Endothelial cell of umbilical vein (primary cell): ENCODE results near the gene NID2. TPM values are rescaled to one million over a fixed set of nuclear protein-coding genes. Genes with fewer than 3 reads are reported as not detected.

ENCODE experiments used
- BruUV-seq: library from RNA; stranded (reverse); fragments of 400-500 nt; replicated peaks from 2 replicates; lab custom pipeline; 2021; lab: Mats Ljungman, UMichigan
- CTCF ChIA-PET: fragments of 300-600, 350-600 bp; sonication (Branson Sonifier 250); formaldehyde crosslinking; loops from one replicate; lab custom pipeline; 2021; ENCODE audit warnings: antibody characterized with exemption, inconsistent platforms; lab: Charles Lee
- POLR2A ChIA-PET: fragments of 300-600, 350-600 bp; sonication (Branson Sonifier 250); formaldehyde crosslinking; loops from one replicate; lab custom pipeline; 2021; ENCODE audit warnings: antibody characterized with exemption, inconsistent platforms; lab: Charles Lee
- DNase-seq: peaks from one replicate; pipeline ENCODE4 v3.0.0-alpha.2; 2011; ENCODE audit warnings: low read depth, low spot score
- FAIRE-seq: peaks from 2 replicates; lab custom pipeline; 2011; peaks lifted over from hg19 to GRCh38; lab: Jason Lieb, UNC
- H2AFZ ChIP-seq: 2 replicates; pipeline ENCODE4 v1.6.0; 2012; ENCODE audit warnings: low read depth, low read length, control low read depth, inconsistent platforms
- H3K27ac ChIP-seq: 2 replicates; pipeline ENCODE4 v1.5.1; 2011; ENCODE audit warnings: low read depth, mild to moderate bottlenecking, control low read depth, low read length, moderate library complexity; ENCODE audit not compliant: insufficient read depth
- H3K27me3 ChIP-seq, 2 experiments: 2 replicates each; pipeline versions ENCODE4 v1.6.0 to v1.6.1; 2011; ENCODE audit warnings: low read length in 2 of 2, mixed read lengths in 1 of 2; ENCODE audit not compliant: control insufficient read depth in 2 of 2, insufficient read depth in 2 of 2
- H3K36me3 ChIP-seq, 2 experiments: 2 replicates in 1 of 2; 3 replicates in 1 of 2; pipeline ENCODE4 v1.5.1; 2011; ENCODE audit warnings: low read length in 2 of 2, mild to moderate bottlenecking in 1 of 2, moderate library complexity in 1 of 2; ENCODE audit not compliant: control insufficient read depth in 2 of 2, insufficient read depth in 2 of 2; ENCODE audit errors: extremely low read depth in 1 of 2
- H3K4me1 ChIP-seq: 3 replicates; pipeline ENCODE4 v1.5.1; 2011; ENCODE audit warnings: mild to moderate bottlenecking, low read length; ENCODE audit not compliant: control insufficient read depth, insufficient read depth; ENCODE audit errors: extremely low read depth
- H3K4me2 ChIP-seq: 2 replicates; pipeline ENCODE4 v1.6.1; 2011; ENCODE audit warnings: low read length, control low read depth, mixed read lengths; ENCODE audit not compliant: insufficient read depth
- H3K4me3 ChIP-seq, 3 experiments: fragments of 200-600 bp in 1 of 3; sonication (generic), shearing (Covaris generic) in 1 of 3; replicated peaks in 1 of 3; 2 replicates each; pipeline ENCODE4 v1.5.1; 2011 to 2016; ENCODE audit warnings: control low read depth in 3 of 3, low read length in 3 of 3, mild to moderate bottlenecking in 2 of 3, inconsistent platforms in 1 of 3, low read depth in 1 of 3, moderate library complexity in 1 of 3; ENCODE audit not compliant: insufficient read depth in 1 of 3
- H3K79me2 ChIP-seq: 2 replicates; pipeline ENCODE4 v1.6.0; 2012; ENCODE audit warnings: low read length, inconsistent platforms; ENCODE audit not compliant: control insufficient read depth, insufficient read depth
- H3K9ac ChIP-seq: replicated peaks from 2 replicates; pipeline ENCODE3; 2011; ENCODE audit warnings: low read length, control low read depth; ENCODE audit not compliant: insufficient read depth; ENCODE audit errors: extremely low read depth
- H3K9me1 ChIP-seq: replicated peaks from 3 replicates; pipeline ENCODE4 v1.6.0; 2011; ENCODE audit warnings: mild to moderate bottlenecking, low read length; ENCODE audit not compliant: control insufficient read depth, insufficient read depth; ENCODE audit errors: extremely low read depth
- H3K9me3 ChIP-seq: replicated peaks from 2 replicates; pipeline ENCODE4 v1.5.1; 2012; ENCODE audit warnings: low read length, inconsistent platforms; ENCODE audit not compliant: control insufficient read depth, insufficient read depth
- H4K20me1 ChIP-seq: replicated peaks from 2 replicates; pipeline ENCODE3; 2011; ENCODE audit warnings: mild to moderate bottlenecking, low read length; ENCODE audit not compliant: control insufficient read depth, insufficient read depth; ENCODE audit errors: extremely low read depth
- CTCF ChIP-seq, 2 donors: IDR thresholded peaks; 1 replicate in 1 of 2; 2 replicates in 1 of 2; pipeline ENCODE4 v1.5.1; 2011; ENCODE audit warnings: low read length in 2 of 2, mild to moderate bottlenecking in 2 of 2, moderate library complexity in 2 of 2, control low read depth in 1 of 2, inconsistent platforms in 1 of 2, low read depth in 1 of 2; ENCODE audit not compliant: insufficient read depth in 1 of 2; ENCODE audit errors: extremely low read depth in 1 of 2
- EZH2 ChIP-seq: IDR thresholded peaks from 2 replicates; pipeline ENCODE4 v1.6.1; 2012; ENCODE audit warnings: borderline replicate concordance, low read depth, mild to moderate bottlenecking, moderate library complexity, low read length, inconsistent platforms; ENCODE audit not compliant: severe bottlenecking
- FOS ChIP-seq: IDR thresholded peaks from 2 replicates; pipeline ENCODE4 v1.6.1; 2011; ENCODE audit warnings: mild to moderate bottlenecking, low read length, moderate library complexity, borderline replicate concordance; ENCODE audit not compliant: insufficient read depth
- GATA2 ChIP-seq: IDR thresholded peaks from 2 replicates; pipeline ENCODE4 v1.7.0; 2011; ENCODE audit warnings: low read depth, mild to moderate bottlenecking, moderate library complexity, mixed read lengths, low read length; ENCODE audit not compliant: insufficient read length, insufficient read depth
- JUN ChIP-seq: IDR thresholded peaks from 2 replicates; pipeline ENCODE4 v1.6.1; 2011; ENCODE audit warnings: borderline replicate concordance, low read depth; ENCODE audit not compliant: insufficient read length, insufficient read depth
- MYC ChIP-seq: IDR thresholded peaks from one replicate; pipeline ENCODE4 v1.6.1; 2011; ENCODE audit warnings: mild to moderate bottlenecking, low read depth, low read length
- POLR2A ChIP-seq: IDR thresholded peaks from 2 replicates; pipeline ENCODE4 v1.6.1; 2012; ENCODE audit warnings: low read depth, mild to moderate bottlenecking, control low read depth, low read length
- POLR2AphosphoS5 ChIP-seq: IDR thresholded peaks from 2 replicates; pipeline ENCODE4 v1.6.1; 2012; ENCODE audit warnings: low read depth, mild to moderate bottlenecking, control low read depth, low read length, moderate library complexity; ENCODE audit not compliant: insufficient read depth
- dilution Hi-C: fragments of 300-500 bp; cut with MboI; formaldehyde crosslinking; loops from one replicate; pipeline ENCODE4 v1.15.0; 2019; ENCODE audit warnings: low sequenced_read_pairs; ENCODE audit not compliant: extremely low pct_ligation_motif_present
- intact Hi-C: fragments of 100-400 bp; cut with micrococcal nuclease; formaldehyde crosslinking; loops from one replicate; pipeline ENCODE4 v1.10.0; 2022
- polyA plus RNA-seq, 4 experiments: library from polyadenylated mRNA; depleted of rRNA in 3 of 4; stranded (reverse) in 3 of 4; unstranded in 1 of 4; fragments of >200 nt; gene quantifications; 2 replicates each; pipeline versions ENCODE4 v1.2.1 to v1.2.3, GENCODE V29; 2011 to 2012; ENCODE audit warnings: missing spikeins in 1 of 4
- total RNA-seq: library from RNA; stranded (reverse); gene quantifications from 2 replicates; pipeline ENCODE4 v1.2.3, GENCODE V29; 2021
- TF ChIP-seq, protein P1 (sequence below): IDR thresholded peaks from 2 replicates; pipeline ENCODE4 v1.6.1; 2011; ENCODE audit not compliant: insufficient read depth, insufficient read length

Gene NID2
- total and polyA plus RNA-seq, 2 donors (not counting 3 experiments of a cell fraction or from before 2014, with no cell fraction given): 22.5 to 56.7 TPM

- dilution Hi-C loops: no loop called here
- no peak overlapping the region for H3K9ac ChIP-seq
- FAIRE-seq: no peak
Measured at GRCh38 chr14:52063052-52063462, 5.8 kb downstream of the NID2 start.

More at GRCh38 chr14:52063052-52063462, 5.8 kb downstream of the NID2 start:
- Histone ChIP-seq H3K27me3 (peaks cover 2 to 5% of the 10 kb centered on the region in 2 experiments), H4K20me1 (no peaks in the 10 kb centered on the region), H3K9me1 (no peaks in the 10 kb centered on the region), H3K79me2 (no peaks in the 10 kb centered on the region), H3K9me3 (no peaks in the 10 kb centered on the region), H3K36me3 (no peaks in the 10 kb centered on the region), H2AFZ (no peak overlapping the region), H3K27ac (no peak overlapping the region), H3K4me2 (no peak overlapping the region), H3K4me3 (no peak overlapping the region), H3K4me1 (peaks cover 7% of the 10 kb centered on the region)
- TF ChIP-seq GATA2 (no peak), EZH2 (no peak), CTCF (IDR thresholded peaks at IDR 0.05; ENCODE audit: extremely low read depth in 1 of 2, insufficient read depth in 1 of 2, low read depth in 1 of 2, low read length in 2 of 2) (no peak), FOS (no peak), POLR2A (no peak), POLR2AphosphoS5 (no peak), MYC (no peak), JUN (no peak)
- TF ChIP-seq, protein P1, sequence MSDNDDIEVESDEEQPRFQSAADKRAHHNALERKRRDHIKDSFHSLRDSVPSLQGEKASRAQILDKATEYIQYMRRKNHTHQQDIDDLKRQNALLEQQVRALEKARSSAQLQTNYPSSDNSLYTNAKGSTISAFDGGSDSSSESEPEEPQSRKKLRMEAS: no peak
- DNase-seq: no peak
- ChIA-PET POLR2A (no interaction called here), CTCF (interaction anchor here (1.4 to 2.1 kb wide), 2 partner anchors 9 to 18 kb away, joined by 3 to 10 read pairs; no protein-coding TSS in a partner anchor)
- no TSS peak for BruUV-seq
- intact Hi-C loops: no loop called here
